GM23338 (cell line): Measurements from ENCODE around the gene KYNU. TPM values are rescaled to one million over a fixed set of nuclear protein-coding genes. Genes with fewer than 3 reads are reported as not detected.

Experiments used
- ATAC-seq: fragments of 200-7000 bp; cut with Tn5 transposase; 3 replicates; pipeline ENCODE4 v1.9.1; 2020
- DNase-seq: peaks from one replicate; pipeline ENCODE4 v3.0.0-alpha.2; 2015; ENCODE audit warnings: low spot score
- H2AFZ ChIP-seq: fragments of 200-600 bp; sonication (generic); 2 replicates; pipeline ENCODE4 v1.8.0; 2016; ENCODE audit warnings: antibody characterized with exemption, mild to moderate bottlenecking, moderate library complexity
- H3F3A ChIP-seq: fragments of 200-600 bp; sonication (generic); replicated peaks from 2 replicates; pipeline ENCODE4 v1.8.0; 2017; ENCODE audit warnings: antibody characterized with exemption, mixed run types, low read depth
- H3K27ac ChIP-seq: fragments of 200-600 bp; sonication (generic); 2 replicates; pipeline ENCODE4 v1.6.1; 2016; ENCODE audit warnings: low read depth
- H3K27me3 ChIP-seq: fragments of 200-600 bp; sonication (generic); 2 replicates; pipeline ENCODE4 v1.8.0; 2016; ENCODE audit warnings: mild to moderate bottlenecking, mixed run types, moderate library complexity; ENCODE audit not compliant: insufficient read depth
- H3K36me3 ChIP-seq: fragments of 200-600 bp; sonication (generic); 2 replicates; pipeline ENCODE4 v1.8.0; 2016; ENCODE audit warnings: mild to moderate bottlenecking; ENCODE audit not compliant: insufficient read depth
- H3K4me1 ChIP-seq: fragments of 200-600 bp; sonication (generic); 2 replicates; pipeline ENCODE4 v1.8.0; 2016; ENCODE audit warnings: mild to moderate bottlenecking, moderate library complexity; ENCODE audit not compliant: insufficient read depth
- H3K4me2 ChIP-seq: fragments of 200-600 bp; sonication (generic); 2 replicates; pipeline ENCODE4 v1.7.1; 2017; ENCODE audit warnings: mixed run types
- H3K4me3 ChIP-seq: fragments of 200-600 bp; sonication (generic); 2 replicates; pipeline ENCODE4 v1.6.1; 2016; ENCODE audit warnings: mixed run types
- H3K79me2 ChIP-seq: fragments of 200-600 bp; sonication (generic); replicated peaks from 2 replicates; pipeline ENCODE4 v1.8.0; 2017; ENCODE audit warnings: mild to moderate bottlenecking; ENCODE audit not compliant: insufficient read depth
- H3K9me2 ChIP-seq: fragments of 200-600 bp; sonication (generic); 2 replicates; pipeline ENCODE4 v1.8.0; 2017; ENCODE audit not compliant: insufficient read depth
- H4K20me1 ChIP-seq: fragments of 200-600 bp; sonication (generic); replicated peaks from 2 replicates; pipeline ENCODE4 v1.8.0; 2017; ENCODE audit warnings: mild to moderate bottlenecking; ENCODE audit not compliant: insufficient read depth
- H3K27ac Mint-ChIP-seq: 2 replicates; pipeline ENCODE4 v1.8.0; 2020; ENCODE audit warnings: inconsistent platforms, mild to moderate bottlenecking, moderate library complexity, mixed read lengths
- H3K27me3 Mint-ChIP-seq: 3 replicates; pipeline ENCODE4 v1.8.0; 2022; ENCODE audit warnings: low read depth, mild to moderate bottlenecking, moderate library complexity, mixed read lengths, inconsistent platforms; ENCODE audit not compliant: insufficient read depth, poor library complexity
- H3K36me3 Mint-ChIP-seq: 3 replicates; pipeline ENCODE4 v1.8.0; 2021; ENCODE audit warnings: low read depth, mild to moderate bottlenecking, inconsistent platforms, moderate library complexity, mixed read lengths
- H3K4me1 Mint-ChIP-seq: 3 replicates; pipeline ENCODE4 v1.8.0; 2020; ENCODE audit warnings: mild to moderate bottlenecking, inconsistent platforms, mixed read lengths
- H3K4me3 Mint-ChIP-seq: 3 replicates; pipeline ENCODE4 v1.8.0; 2021; ENCODE audit warnings: moderate library complexity, mild to moderate bottlenecking, inconsistent platforms, mixed read lengths
- H3K9me3 Mint-ChIP-seq: 3 replicates; pipeline ENCODE4 v1.8.0; 2020; ENCODE audit warnings: moderate library complexity, mild to moderate bottlenecking, inconsistent platforms, mixed read lengths
- CREB1 ChIP-seq: fragments of 250-450 bp; sonication (Bioruptor Pico); IDR thresholded peaks from 2 replicates; pipeline ENCODE4 v1.5.0; 2020; ENCODE audit warnings: low read depth, mild to moderate bottlenecking, moderate library complexity
- CTCF ChIP-seq, 2 experiments: fragments of 200-600 bp in 1 of 2; sonication (generic) in 1 of 2; conservative IDR thresholded peaks; 2 replicates each; pipeline versions ENCODE4 v1.5.1 to v1.6.1; 2016 to 2017; ENCODE audit warnings: antibody characterized with exemption in 2 of 2, low read depth in 2 of 2, mild to moderate bottlenecking in 2 of 2, moderate library complexity in 1 of 2
- ETS1 ChIP-seq: IDR thresholded peaks from 2 replicates; pipeline ENCODE4 v1.6.1; 2016; ENCODE audit warnings: antibody characterized with exemption
- EZH2phosphoT487 ChIP-seq: fragments of 200-600 bp; sonication (generic); IDR thresholded peaks from one replicate; pipeline ENCODE4 v1.8.1; 2018; ENCODE audit warnings: antibody characterized with exemption; ENCODE audit not compliant: unreplicated experiment
- NANOG ChIP-seq: IDR thresholded peaks from 2 replicates; pipeline ENCODE4 v1.6.1; 2016; ENCODE audit warnings: antibody characterized with exemption, borderline replicate concordance
- STAT1 ChIP-seq: IDR thresholded peaks from one replicate; pipeline ENCODE4 v1.6.1; 2016; ENCODE audit warnings: antibody characterized with exemption; ENCODE audit not compliant: unreplicated experiment
- ZNF331 ChIP-seq: fragments of 250-450 bp; sonication (Bioruptor Pico); IDR thresholded peaks from 2 replicates; pipeline ENCODE4 v1.5.0; 2020; ENCODE audit warnings: low read depth, mild to moderate bottlenecking, moderate library complexity
- polyA plus RNA-seq: library from polyadenylated mRNA; unstranded; fragments of >200 nt; fragmentation: Nextera tagmentation; extraction: Ambion mirVana; gene quantifications from 2 replicates; pipeline ENCODE4 v1.2.1, GENCODE V29; 2016
- total RNA-seq: library from RNA; depleted of rRNA; stranded (reverse); fragments of >200 nt; shearing (Covaris generic); gene quantifications from 2 replicates; pipeline ENCODE4 v1.2.3, GENCODE V29; 2014

The KYNU gene
- total and polyA plus RNA-seq, 2 experiments from 2014 or later = 0.03 to 0.21 TPM

GRCh38 chr2:142951190-142952007 lies 73.9 kb downstream of the KYNU start:
- Histone ChIP-seq H3K27me3 (no peaks in the 10 kb centered on the region), H3K36me3 (no peaks in the 10 kb centered on the region), H3K4me2 (no peak overlapping the region), H3K27ac (no peak overlapping the region), H2AFZ (no peak overlapping the region), H3K9me2 (no peaks in the 10 kb centered on the region), H3K79me2 (no peaks in the 10 kb centered on the region), H3K4me1 (no peaks in the 10 kb centered on the region), H3F3A (no peaks in the 10 kb centered on the region), H3K4me3 (no peak overlapping the region), H4K20me1 (no peaks in the 10 kb centered on the region)
- Mint-ChIP-seq H3K4me1 (peaks cover 2% of the 10 kb centered on the region; the same call in 1 of the 3 replicates), H3K4me3 (no peak overlapping the region), H3K36me3 (peaks cover 26% of the 10 kb centered on the region), H3K9me3 (peaks cover 31% of the 10 kb centered on the region), H3K27ac (no peak overlapping the region), H3K27me3 (peaks cover 2% of the 10 kb centered on the region)
- no peak for TF ChIP-seq STAT1
- TF ChIP-seq CREB1 (CRISPR knock-in tag) = no peak
- TF ChIP-seq EZH2phosphoT487 = no peak
- no peak for TF ChIP-seq ZNF331 (CRISPR knock-in tag)
- DNase-seq (no peak), ATAC-seq (no peak)

GRCh38 chr2:142952018-142952417 lies 74.6 kb downstream of the KYNU start:
- Histone ChIP-seq H3K4me2 (no peak overlapping the region), H3K9me2 (no peaks in the 10 kb centered on the region), H3K27ac (no peak overlapping the region), H3K79me2 (no peaks in the 10 kb centered on the region), H3F3A (no peaks in the 10 kb centered on the region), H2AFZ (no peak overlapping the region), H3K4me3 (no peak overlapping the region), H3K36me3 (no peaks in the 10 kb centered on the region), H4K20me1 (no peaks in the 10 kb centered on the region), H3K27me3 (no peaks in the 10 kb centered on the region), H3K4me1 (no peaks in the 10 kb centered on the region)
- Mint-ChIP-seq H3K9me3 (peaks cover 31% of the 10 kb centered on the region), H3K4me3 (no peak overlapping the region), H3K27ac (no peak overlapping the region), H3K4me1 (peaks cover 2% of the 10 kb centered on the region; the same call in 1 of the 3 replicates), H3K36me3 (peaks cover 26% of the 10 kb centered on the region), H3K27me3 (peaks cover 2% of the 10 kb centered on the region)
- DNase-seq = no peak
- ATAC-seq = no peak
- TF ChIP-seq ETS1 = no peak
- TF ChIP-seq ZNF331 (CRISPR knock-in tag) = no peak
- no peak for TF ChIP-seq NANOG
- no peak for TF ChIP-seq STAT1

GRCh38 chr2:142952793-142953494 lies 75.5 kb downstream of the KYNU start:
- DNase-seq (no peak), ATAC-seq (no peak)
- Mint-ChIP-seq H3K36me3 (peaks cover 26% of the 10 kb centered on the region), H3K9me3 (peaks cover 31% of the 10 kb centered on the region), H3K4me3 (no peak overlapping the region), H3K27ac (no peak overlapping the region), H3K27me3 (peaks cover 2% of the 10 kb centered on the region), H3K4me1 (peaks cover 2% of the 10 kb centered on the region; the same call in 1 of the 3 replicates)
- Histone ChIP-seq H3K9me2 (no peaks in the 10 kb centered on the region), H3K4me2 (no peak overlapping the region), H3K4me3 (no peak overlapping the region), H3K27ac (no peak overlapping the region), H4K20me1 (no peaks in the 10 kb centered on the region), H3K4me1 (no peaks in the 10 kb centered on the region), H3F3A (no peaks in the 10 kb centered on the region), H2AFZ (no peak overlapping the region), H3K79me2 (no peaks in the 10 kb centered on the region), H3K27me3 (no peaks in the 10 kb centered on the region), H3K36me3 (no peaks in the 10 kb centered on the region)
- no peak for TF ChIP-seq STAT1
- TF ChIP-seq CTCF (conservative IDR thresholded peaks at IDR 0.05; ENCODE audit: low read depth in 2 of 2) = no peak
- no peak for TF ChIP-seq CREB1 (CRISPR knock-in tag)
